HL-60 (cell line): ENCODE data around the gene PPP1R9A.

Source experiments
- TF ChIP-seq, protein P1 (sequence below): IDR thresholded peaks from one replicate; pipeline ENCODE4 v1.5.1; 2011; ENCODE audit warnings: low read length, control low read depth, inconsistent platforms; ENCODE audit not compliant: insufficient read depth
- TF ChIP-seq, protein P2 (sequence below): IDR thresholded peaks from 2 replicates; pipeline ENCODE4 v1.6.1; 2012; ENCODE audit warnings: low read depth; ENCODE audit not compliant: insufficient replicate concordance

DNA sequence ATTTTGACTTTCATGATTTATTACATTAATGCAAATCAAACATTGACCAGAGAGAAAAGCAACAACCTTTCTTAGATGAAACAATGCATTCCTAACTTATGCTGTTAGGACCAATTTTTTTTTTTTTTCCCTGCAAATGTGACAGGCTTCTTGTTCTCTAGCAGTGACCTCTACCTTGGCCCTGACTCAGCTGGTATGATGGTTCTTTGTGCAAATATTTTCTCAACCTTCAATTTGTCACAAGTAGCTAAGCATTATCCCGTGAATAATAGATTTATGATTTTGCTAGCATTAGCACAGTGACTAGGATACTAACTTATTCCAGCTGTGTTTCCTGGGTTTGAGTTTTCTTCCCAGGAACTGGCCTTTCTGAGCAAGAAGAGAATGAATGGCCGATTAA lies 64.9 kb downstream of the PPP1R9A start:
- TF ChIP-seq, protein P1, sequence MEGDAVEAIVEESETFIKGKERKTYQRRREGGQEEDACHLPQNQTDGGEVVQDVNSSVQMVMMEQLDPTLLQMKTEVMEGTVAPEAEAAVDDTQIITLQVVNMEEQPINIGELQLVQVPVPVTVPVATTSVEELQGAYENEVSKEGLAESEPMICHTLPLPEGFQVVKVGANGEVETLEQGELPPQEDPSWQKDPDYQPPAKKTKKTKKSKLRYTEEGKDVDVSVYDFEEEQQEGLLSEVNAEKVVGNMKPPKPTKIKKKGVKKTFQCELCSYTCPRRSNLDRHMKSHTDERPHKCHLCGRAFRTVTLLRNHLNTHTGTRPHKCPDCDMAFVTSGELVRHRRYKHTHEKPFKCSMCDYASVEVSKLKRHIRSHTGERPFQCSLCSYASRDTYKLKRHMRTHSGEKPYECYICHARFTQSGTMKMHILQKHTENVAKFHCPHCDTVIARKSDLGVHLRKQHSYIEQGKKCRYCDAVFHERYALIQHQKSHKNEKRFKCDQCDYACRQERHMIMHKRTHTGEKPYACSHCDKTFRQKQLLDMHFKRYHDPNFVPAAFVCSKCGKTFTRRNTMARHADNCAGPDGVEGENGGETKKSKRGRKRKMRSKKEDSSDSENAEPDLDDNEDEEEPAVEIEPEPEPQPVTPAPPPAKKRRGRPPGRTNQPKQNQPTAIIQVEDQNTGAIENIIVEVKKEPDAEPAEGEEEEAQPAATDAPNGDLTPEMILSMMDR, result no peak
- TF ChIP-seq, protein P2, sequence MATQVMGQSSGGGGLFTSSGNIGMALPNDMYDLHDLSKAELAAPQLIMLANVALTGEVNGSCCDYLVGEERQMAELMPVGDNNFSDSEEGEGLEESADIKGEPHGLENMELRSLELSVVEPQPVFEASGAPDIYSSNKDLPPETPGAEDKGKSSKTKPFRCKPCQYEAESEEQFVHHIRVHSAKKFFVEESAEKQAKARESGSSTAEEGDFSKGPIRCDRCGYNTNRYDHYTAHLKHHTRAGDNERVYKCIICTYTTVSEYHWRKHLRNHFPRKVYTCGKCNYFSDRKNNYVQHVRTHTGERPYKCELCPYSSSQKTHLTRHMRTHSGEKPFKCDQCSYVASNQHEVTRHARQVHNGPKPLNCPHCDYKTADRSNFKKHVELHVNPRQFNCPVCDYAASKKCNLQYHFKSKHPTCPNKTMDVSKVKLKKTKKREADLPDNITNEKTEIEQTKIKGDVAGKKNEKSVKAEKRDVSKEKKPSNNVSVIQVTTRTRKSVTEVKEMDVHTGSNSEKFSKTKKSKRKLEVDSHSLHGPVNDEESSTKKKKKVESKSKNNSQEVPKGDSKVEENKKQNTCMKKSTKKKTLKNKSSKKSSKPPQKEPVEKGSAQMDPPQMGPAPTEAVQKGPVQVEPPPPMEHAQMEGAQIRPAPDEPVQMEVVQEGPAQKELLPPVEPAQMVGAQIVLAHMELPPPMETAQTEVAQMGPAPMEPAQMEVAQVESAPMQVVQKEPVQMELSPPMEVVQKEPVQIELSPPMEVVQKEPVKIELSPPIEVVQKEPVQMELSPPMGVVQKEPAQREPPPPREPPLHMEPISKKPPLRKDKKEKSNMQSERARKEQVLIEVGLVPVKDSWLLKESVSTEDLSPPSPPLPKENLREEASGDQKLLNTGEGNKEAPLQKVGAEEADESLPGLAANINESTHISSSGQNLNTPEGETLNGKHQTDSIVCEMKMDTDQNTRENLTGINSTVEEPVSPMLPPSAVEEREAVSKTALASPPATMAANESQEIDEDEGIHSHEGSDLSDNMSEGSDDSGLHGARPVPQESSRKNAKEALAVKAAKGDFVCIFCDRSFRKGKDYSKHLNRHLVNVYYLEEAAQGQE, result no peak
